Stimulated activated CD4-positive, alpha-beta T cell treated with anti-CD3 and anti-CD28 coated beads, Interleukin-15, amount 100 ng/mL, for 24 hours (primary cell): Measurements from ENCODE around the gene LIMA1.
"Not testable (repeated sequence)": the region's sequence is repeated elsewhere in the genome, so short reads cannot be mapped to it uniquely, and the experiment has no call there.

Experiments
- DNase-seq: peaks from one replicate; pipeline ENCODE4 v3.0.0-alpha.2; 2020

The LIMA1 gene

GRCh38 chr12:50246873-50247612 lies 36.3 kb downstream of the LIMA1 start:
- DNase-seq = peak; percentile 72

GRCh38 chr12:50246197-50246865 lies 37.0 kb downstream of the LIMA1 start:
- no peak for DNase-seq

DNA sequence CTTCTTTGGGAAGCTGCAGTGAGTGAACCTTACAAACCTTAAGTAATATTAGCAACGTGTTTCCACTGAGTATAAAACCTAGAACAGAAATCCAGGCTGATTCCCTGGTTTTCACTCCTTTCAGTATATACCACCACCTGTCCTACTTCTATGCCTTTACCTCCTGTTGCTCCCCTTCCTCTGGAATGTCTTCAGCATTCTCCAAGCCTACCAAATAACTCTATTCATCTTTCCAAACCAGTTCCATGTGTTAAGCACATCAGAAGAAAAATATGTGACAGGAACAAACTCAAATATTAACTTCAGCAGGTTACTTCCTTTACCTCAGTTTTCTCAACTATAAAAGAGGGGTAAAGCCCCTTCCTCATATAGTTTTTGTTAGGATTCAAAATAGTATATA lies 39.8 kb downstream of the LIMA1 start:
- no peak for DNase-seq

- no peak for DNase-seq
Measured at GRCh38 chr12:50242751-50243191, 40.5 kb downstream of the LIMA1 start.

DNA sequence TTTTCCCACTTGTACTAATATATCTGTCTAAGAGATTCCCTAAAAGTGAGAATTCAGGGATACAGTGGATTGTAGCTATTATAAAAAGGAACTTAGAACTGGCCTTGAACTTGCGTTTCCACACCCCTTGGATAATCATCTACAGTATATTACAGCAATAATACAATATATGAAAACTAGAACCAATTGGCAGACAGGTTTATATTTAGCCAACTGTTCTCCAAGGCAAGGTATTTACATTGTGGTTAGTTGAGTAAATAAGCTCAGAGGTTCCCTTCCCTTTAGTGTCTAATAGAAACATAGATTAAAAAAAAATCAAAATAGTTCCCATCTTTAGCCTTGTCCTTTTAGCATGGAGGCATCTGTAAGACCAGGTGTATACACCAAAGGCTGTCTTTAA lies 42.1 kb downstream of the LIMA1 start:
- DNase-seq = no peak

- no peak for DNase-seq
Measured at GRCh38 chr12:50240792-50241114, 42.6 kb downstream of the LIMA1 start.

DNA sequence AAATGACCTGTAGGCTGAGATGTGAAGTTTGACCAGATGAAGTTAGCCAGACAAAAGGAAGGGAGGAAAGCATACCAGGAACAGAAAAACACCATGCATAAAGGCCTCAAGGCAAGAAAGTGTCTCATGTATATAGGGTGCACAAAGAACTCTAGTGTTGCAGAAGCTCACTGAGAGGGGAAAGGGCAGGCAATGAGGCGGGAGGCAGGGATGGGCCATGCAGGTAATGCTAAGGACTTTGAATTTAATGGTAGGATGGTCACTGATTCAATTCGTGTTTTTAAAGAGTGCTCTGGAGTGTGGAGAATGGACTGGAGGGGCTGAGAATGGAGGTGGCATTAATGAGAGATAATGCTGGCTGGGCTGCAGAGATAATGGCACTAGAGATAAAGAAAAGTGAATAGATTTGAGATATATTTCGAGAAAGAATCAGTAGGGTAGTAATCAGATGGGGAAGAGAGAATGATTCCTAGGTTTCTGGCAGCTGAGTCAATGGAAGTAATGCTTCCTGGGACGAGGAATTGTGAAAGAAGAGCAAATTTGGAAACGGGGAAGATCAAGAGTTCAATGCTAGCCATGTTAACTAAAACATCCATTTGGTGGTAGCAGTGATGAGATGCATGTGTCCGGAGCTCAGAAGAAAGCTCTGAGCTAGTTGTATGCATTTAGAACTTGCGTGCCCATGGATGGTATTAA lies 43.1 kb downstream of the LIMA1 start:
- no peak for DNase-seq

DNA sequence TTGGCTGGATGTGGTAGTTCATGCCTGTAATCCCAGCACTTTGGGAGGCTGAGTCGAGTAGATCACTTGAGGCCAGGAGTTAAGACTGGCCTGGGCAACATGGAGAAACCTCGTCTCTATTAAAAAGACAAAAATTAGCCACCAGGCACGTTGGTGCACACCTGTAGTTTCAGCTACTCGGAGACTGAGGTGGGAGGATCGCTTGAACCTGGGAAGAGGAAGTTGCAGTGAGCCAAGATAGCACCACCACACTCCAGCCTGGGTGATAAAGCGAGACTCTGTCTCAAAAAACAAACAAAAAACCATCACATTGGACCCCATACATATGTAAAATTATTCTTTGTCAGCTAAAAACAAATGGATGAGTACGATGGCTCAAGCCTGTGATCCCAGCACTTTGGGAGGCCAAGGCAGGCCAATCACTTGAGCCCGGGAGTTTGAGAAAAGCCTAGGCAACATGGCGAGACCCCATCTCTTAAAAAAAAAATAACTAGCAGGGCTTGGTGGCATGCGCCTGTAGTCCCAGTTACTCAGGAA lies 43.9 kb downstream of the LIMA1 start:
- DNase-seq = no peak

- DNase-seq = peak; percentile 44
Measured at GRCh38 chr12:50234347-50234746, 49.0 kb downstream of the LIMA1 start.

DNA sequence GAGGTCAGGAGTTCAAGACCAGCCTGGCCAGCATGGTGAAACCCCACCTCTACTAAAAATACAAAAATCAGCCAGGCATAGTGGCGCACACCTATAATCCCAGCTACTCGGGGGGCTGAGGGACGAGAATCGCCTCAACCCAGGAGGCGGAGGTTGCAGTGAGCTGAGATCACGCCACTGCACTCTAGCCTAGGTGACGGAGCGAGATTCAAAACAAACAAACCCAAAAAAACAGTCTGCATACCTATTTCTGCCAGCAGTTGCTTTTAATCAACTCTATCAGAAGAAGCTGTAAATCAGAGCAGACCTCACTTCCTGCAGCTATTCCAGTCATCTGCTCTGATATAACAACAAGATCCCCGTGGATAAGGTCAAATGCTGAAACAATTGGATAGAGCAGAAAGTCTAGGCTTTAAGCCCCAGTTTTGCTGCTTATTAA lies 50.5 kb downstream of the LIMA1 start:
- no peak for DNase-seq

DNA sequence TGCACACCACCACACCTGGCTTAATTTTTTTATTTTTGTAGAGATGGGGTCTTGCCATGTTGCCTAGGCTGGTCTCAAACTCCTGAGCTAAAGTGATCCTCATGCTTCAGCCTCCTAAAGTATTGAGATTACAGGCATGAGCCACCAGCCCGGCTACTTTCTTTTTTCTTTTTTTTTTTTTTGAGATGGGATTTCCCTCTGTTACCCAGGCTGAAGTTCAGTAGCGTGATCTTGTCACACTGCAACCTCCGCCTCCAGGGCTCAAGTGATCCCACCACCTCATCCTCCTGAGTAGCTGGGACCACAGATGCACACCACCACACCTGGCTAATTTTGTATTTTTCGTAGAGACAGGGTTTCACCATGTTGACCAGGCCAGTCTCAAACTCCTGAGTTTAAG lies 51.1 kb downstream of the LIMA1 start:
- DNase-seq = no peak

DNA sequence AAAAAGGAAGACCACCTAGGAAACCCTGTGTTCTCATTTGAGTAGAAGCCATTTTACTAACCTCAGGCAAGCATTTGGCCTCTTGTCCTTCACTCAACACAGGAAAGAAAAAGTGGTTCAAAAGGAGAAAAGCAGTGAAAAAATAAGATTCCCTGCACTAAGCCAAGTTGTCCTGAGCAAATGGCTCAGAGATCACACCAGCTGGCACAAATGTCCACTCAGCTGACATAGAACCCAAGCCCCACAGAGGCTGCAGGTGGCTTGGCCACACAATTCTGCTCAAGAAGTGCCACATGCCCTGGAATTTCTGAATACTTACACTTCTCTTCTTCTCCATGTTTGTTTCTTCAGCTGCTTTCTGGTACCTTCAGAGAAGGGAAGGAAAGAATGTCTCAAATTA lies 52.0 kb downstream of the LIMA1 start:
- DNase-seq = no peak

- no peak for DNase-seq
Measured at GRCh38 chr12:50230217-50230616, 53.1 kb downstream of the LIMA1 start.

GRCh38 chr12:50224026-50224692 lies 59.2 kb downstream of the LIMA1 start:
- peak; percentile 59 for DNase-seq

DNA sequence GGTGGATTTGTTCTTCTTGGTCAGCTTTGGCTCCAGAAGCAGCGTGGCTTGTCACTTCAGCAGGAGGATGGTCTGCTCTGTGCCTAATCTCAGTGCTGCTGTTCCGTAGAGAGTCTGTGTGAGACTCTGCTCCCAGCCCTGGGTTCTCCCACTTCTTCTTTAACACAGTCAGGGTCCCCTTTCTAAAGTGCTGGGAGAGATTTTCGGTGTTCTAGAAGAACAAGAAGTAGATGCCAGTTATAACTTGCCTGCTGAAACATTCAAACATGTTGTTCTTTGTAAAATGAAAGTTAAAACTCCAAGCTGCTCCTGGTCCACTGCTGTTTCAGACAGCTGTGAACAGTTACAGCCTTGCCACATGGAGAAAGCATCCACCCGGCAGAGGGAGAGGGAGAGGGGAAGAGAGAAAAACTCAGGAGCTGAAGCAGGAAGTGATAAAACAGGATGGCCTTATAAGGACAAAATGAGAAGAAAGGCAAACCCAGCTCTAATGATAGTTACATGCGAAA lies 61.0 kb downstream of the LIMA1 start:
- DNase-seq = peak; percentile 31

GRCh38 chr12:50221228-50222008 lies 61.9 kb downstream of the LIMA1 start:
- no peak for DNase-seq

GRCh38 chr12:50220363-50220995 lies 62.8 kb downstream of the LIMA1 start:
- peak; percentile 63 for DNase-seq

DNA sequence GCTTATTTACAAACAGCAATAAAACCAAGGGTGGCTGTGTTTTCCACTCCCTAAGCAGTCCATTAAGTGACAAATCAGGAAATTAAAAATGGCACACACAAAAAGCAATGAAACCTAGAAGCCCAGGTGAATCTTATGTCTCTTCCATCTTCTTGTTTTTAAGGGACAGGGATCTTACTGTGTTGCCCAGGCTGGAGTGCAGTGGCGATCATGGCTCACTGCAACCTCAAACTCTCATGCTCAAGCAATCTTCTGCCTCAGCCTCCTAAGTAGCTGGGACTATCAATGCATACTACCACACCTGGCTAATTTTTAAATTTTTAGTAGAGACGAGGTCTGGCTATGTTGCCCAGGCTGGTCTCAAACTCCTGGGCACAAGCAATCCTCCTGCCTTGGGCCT lies 63.8 kb downstream of the LIMA1 start:
- no peak for DNase-seq

DNA sequence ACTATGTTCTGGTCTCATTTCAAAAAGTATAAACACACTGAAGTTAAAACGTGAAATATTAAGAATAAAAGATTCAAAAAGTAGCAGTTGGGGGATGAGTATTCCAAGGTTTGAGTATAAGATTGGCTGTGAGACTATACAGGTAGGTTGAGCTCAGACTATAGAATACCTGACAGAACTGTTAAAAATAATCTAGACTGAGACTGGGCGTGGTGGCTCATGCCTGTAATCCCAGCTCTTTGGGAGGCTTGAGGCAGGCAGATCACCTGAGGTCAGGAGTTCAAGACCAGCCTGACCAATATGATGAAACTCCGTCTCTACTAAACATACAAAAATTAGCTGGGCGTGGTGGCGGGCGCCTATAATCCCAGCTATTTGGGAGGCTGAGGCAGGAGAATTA lies 64.3 kb downstream of the LIMA1 start:
- DNase-seq = not testable (repeated sequence)

GRCh38 chr12:50218386-50218785 lies 64.9 kb downstream of the LIMA1 start:
- DNase-seq = no peak

GRCh38 chr12:50217202-50217601 lies 66.1 kb downstream of the LIMA1 start:
- no peak for DNase-seq

DNA sequence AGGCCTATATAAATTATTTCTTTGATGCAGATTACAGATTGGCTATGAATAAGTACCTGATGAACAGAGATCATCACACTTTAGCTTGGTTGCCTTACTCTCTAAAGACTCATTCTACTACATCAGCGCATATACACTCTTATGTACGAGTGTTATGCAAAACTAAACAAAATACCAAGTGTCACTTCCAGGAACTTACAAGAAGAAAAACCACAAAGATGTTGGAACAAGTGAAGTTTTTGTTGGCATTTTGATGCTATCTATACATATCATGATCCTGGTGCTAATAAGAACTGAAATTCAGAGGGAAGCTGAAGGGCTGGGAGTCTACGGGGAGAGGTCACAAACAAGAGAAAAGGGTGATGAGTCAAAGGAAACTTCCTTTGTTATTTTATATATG lies 68.3 kb downstream of the LIMA1 start:
- DNase-seq = no peak
